Activated CD4-positive, alpha-beta T cell treated with anti-CD3 and anti-CD28 coated beads, Interleukin-2, amount 10 ng/mL, durations not matched to agents 24 days and 14 days (primary cell): ENCODE results near the gene SORT1. TPM values are rescaled to one million over a fixed set of nuclear protein-coding genes. Genes with fewer than 3 reads are reported as not detected.

ENCODE experiments used
- DNase-seq: peaks from one replicate; pipeline ENCODE4 v3.0.0; 2022
- H3K27ac Mint-ChIP-seq: one replicate; pipeline ENCODE4 v1.8.0; 2022; ENCODE audit warnings: mild to moderate bottlenecking, mixed read lengths
- H3K27me3 Mint-ChIP-seq: one replicate; pipeline ENCODE4 v1.8.0; 2022; ENCODE audit warnings: mixed read lengths
- H3K36me3 Mint-ChIP-seq: one replicate; pipeline ENCODE4 v1.8.0; 2022; ENCODE audit warnings: low read depth, mild to moderate bottlenecking, mixed read lengths
- H3K4me1 Mint-ChIP-seq: one replicate; pipeline ENCODE4 v1.8.0; 2021; ENCODE audit warnings: mixed read lengths
- H3K4me3 Mint-ChIP-seq: one replicate; pipeline ENCODE4 v1.8.0; 2022; ENCODE audit warnings: mild to moderate bottlenecking, moderate library complexity, mixed read lengths
- H3K9me3 Mint-ChIP-seq: one replicate; pipeline ENCODE4 v1.8.0; 2021; ENCODE audit warnings: mixed read lengths
- intact Hi-C: fragments of 100-400 bp; cut with micrococcal nuclease; formaldehyde crosslinking; loops from one replicate; pipeline ENCODE4 v1.15.1; 2023
- total RNA-seq: library from RNA; stranded (reverse); gene quantifications from 2 replicates; pipeline ENCODE4 v1.2.3, GENCODE V29; 2022

Gene SORT1
- total RNA-seq, 1 donor from 2014 or later = 1.2 TPM

DNA sequence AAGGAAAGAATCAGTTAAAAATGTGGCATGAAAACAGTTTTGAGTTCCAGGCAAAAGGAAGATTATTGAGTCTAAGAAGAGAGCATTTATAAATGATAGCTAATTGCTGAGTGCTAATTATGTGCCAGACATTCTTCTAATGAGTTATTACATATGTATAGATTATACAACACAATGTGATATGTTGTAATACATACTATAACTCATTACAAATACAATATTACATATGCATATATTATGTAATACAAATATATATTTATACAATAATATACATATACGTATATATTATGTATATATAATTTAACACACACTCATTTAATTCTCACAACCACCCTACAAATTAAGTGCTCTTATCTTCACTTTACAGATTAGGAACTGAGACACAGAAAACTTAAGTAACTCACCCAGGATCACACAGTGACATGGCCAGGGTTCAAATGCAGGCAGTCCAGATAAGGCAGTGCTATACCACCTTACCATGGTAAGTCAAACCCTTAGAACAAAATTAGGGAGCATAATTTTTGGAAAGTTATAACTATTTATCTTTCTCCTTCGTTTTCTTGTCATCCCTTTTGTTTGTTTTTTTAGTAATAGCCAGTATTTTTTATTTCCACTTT is 4.0 kb downstream of the SORT1 start:
- H3K36me3 Mint-ChIP-seq = peaks cover 4% of the 10 kb centered on the region
- H3K4me1 Mint-ChIP-seq = peaks cover 26% of the 10 kb centered on the region
- no peaks in the 10 kb centered on the region for H3K9me3 Mint-ChIP-seq
- DNase-seq = no peak
- no peak overlapping the region for H3K4me3 Mint-ChIP-seq
- intact Hi-C loops = no loop called here
- no peak overlapping the region for H3K27ac Mint-ChIP-seq
- peaks cover 69% of the 10 kb centered on the region for H3K27me3 Mint-ChIP-seq

DNA sequence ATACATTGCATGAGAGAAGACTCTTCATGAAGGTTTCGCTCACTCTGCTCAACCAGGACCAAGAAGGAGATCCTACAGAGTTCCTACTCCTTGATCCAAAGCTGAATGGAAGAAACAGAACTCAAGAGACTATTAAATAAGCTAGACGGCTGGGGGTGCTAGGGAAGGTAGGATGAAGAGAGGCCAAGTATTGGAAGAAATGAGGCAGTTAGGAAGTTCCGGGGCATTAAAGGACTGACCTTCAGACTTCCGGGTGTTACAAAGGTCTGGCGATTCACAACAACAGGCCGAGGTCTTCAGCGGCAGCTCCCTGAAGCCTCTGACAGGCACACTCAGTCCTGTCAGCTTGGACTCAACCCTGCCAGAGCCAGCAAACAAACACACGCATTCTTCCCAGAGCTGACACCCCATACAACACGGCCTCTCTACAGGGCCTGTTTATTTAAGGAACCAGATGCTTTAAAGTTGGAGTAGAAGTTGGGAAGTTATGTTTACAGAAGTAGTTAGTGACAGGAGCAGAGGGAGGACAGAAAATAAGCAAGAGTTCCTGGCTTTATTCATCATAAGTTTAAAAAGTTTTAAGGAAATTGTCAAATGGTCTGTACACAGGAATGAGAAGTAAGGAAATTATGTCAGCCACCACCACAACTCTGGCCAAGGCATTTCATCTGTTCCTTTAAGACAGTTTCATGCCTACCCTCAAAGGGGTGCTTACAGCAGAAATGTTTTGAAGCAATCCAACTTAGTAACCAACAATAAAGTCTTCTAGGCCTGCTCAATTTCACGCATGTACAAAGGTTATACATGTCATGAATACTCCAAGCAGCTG is 4.7 kb downstream of the SORT1 start:
- no peak overlapping the region for H3K27ac Mint-ChIP-seq
- intact Hi-C loops = no loop called here
- H3K36me3 Mint-ChIP-seq = peaks cover 4% of the 10 kb centered on the region
- H3K27me3 Mint-ChIP-seq = peaks cover 64% of the 10 kb centered on the region
- H3K4me1 Mint-ChIP-seq = peaks cover 22% of the 10 kb centered on the region
- no peak overlapping the region for H3K4me3 Mint-ChIP-seq
- no peak for DNase-seq
- H3K9me3 Mint-ChIP-seq = no peaks in the 10 kb centered on the region

DNA sequence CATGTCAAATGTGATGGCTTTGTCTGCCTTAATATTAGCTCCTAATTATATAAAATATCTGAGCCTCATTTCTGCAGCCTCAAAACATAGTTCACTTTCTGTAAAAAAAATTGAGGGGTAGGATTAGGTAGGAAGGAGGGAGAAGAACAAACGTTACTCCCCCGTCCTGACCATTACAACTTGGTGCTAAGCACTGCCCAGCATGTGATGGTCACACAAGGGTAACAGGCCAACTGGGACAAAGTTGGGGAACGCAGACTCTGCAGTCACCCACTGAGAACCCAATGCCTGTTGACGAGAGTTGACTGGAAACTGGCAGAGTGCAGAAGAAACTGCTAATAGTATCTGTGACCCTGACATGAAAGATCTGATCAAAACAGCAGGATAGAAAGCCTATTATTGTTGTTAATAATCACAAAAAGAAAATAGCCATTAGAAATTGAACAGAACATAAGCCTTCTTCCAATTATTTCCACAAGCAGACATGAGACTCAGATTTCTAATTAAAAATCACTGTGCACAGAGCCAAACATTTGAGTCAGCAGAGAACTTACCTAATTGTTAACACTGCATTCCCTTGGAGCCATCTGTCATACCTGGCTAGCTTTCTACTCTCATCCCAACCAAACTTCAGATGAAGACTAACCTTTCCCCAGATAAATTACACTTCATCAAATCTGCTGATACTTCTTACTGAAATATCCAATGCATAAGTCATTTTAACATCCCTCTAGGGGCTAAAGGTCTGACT is 5.5 kb downstream of the SORT1 start:
- Mint-ChIP-seq H3K27me3 (peaks cover 65% of the 10 kb centered on the region), H3K27ac (no peak overlapping the region), H3K9me3 (no peaks in the 10 kb centered on the region), H3K4me1 (peaks cover 20% of the 10 kb centered on the region), H3K4me3 (no peak overlapping the region), H3K36me3 (peaks cover 3% of the 10 kb centered on the region)
- no peak for DNase-seq
- intact Hi-C loops = no loop called here

DNA sequence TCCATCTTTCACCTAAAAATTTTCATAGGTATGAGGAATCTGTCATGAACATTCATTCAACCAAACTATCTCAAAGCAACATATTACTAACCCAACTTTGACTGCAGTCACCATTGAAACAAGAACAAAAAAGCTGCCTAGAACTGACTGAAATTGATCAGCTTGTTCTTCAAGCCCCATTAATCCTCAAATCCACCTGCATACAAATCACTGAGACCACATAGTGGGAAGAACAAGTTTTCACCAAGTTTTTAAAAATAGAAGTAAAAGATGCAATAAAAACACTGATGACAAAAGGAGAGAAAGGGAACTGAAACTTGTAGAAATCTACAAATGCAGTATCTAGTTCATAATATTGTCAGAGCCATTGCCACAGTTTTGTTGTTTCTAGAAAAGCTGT is 6.1 kb downstream of the SORT1 start:
- H3K4me3 Mint-ChIP-seq = no peak overlapping the region

DNA sequence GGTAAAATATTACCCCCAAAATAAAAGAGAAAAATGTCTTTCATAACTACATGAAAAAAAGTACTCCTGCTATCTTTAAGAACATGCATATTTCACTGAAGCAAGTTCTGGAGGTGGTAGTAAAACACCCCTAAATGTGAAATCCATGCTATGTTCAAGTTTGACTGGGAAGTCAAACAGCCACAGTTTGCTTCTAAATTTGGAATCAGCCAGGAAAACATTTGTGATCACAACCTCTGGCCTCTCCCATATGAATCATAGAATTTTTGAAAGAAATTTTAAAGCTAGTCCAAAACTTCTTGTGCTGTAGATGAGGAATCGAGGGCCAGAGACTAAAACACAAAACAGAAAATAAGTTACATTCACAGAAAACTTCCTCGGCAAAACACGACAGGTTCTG is 6.6 kb downstream of the SORT1 start:
- intact Hi-C loops = loop anchor here (2.0 kb wide), 1 partner anchor 14 kb away; no protein-coding TSS in a partner anchor
- Mint-ChIP-seq H3K4me1 (peaks cover 19% of the 10 kb centered on the region), H3K36me3 (no peaks in the 10 kb centered on the region), H3K27me3 (peaks cover 54% of the 10 kb centered on the region), H3K9me3 (no peaks in the 10 kb centered on the region), H3K4me3 (no peak overlapping the region), H3K27ac (no peak overlapping the region)
- DNase-seq = no peak

More for the DNA sequence above, 6.1 kb downstream of the SORT1 start:
- peaks cover 59% of the 10 kb centered on the region for H3K27me3 Mint-ChIP-seq
- no peaks in the 10 kb centered on the region for H3K9me3 Mint-ChIP-seq
- DNase-seq = no peak
- intact Hi-C loops = loop anchor here (2.0 kb wide), 1 partner anchor 15 kb away; no protein-coding TSS in a partner anchor
- no peaks in the 10 kb centered on the region for H3K36me3 Mint-ChIP-seq
- H3K27ac Mint-ChIP-seq = no peak overlapping the region
- peaks cover 17% of the 10 kb centered on the region for H3K4me1 Mint-ChIP-seq

DNA sequence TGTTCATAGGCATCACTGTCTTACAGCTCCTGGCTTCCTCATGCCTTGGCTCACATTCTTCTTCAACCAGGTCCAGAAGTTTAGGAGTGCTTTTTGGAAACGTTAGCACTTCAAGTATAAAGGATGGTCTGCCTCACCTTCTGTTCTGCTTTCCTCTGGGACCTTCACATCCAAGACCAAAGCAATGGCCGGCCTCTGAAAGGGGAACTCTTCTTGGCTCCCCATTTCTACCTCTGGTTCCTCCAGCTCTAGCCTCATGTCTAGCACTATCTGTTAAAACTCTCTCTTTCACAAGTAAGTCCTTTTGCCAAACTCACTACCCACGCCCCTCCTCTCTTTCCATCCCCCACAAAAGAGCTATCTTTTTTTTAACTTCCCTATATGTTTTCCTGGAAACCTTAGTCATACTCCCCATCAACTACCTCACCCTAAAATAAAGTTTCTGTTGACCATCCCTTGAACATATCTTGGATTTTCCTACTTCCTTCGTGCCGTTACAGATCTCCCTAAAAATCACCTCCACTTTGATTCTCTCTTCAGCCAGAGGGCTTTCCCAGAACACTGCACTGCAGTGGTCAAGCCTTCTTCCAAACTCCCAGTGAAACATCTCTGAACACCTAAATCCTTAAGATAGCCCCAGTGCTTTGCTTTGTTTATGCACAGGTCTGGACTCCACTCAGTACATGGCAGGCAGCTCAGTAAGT is 7.9 kb downstream of the SORT1 start:
- peaks cover 42% of the 10 kb centered on the region for H3K27me3 Mint-ChIP-seq
- no peaks in the 10 kb centered on the region for H3K9me3 Mint-ChIP-seq
- no peak for DNase-seq
- H3K4me3 Mint-ChIP-seq = no peak overlapping the region
- intact Hi-C loops = loop anchor here (2.0 kb wide), 1 partner anchor 13 kb away; no protein-coding TSS in a partner anchor
- H3K27ac Mint-ChIP-seq = no peak overlapping the region
- H3K4me1 Mint-ChIP-seq = peaks cover 20% of the 10 kb centered on the region
- H3K36me3 Mint-ChIP-seq = no peaks in the 10 kb centered on the region

DNA sequence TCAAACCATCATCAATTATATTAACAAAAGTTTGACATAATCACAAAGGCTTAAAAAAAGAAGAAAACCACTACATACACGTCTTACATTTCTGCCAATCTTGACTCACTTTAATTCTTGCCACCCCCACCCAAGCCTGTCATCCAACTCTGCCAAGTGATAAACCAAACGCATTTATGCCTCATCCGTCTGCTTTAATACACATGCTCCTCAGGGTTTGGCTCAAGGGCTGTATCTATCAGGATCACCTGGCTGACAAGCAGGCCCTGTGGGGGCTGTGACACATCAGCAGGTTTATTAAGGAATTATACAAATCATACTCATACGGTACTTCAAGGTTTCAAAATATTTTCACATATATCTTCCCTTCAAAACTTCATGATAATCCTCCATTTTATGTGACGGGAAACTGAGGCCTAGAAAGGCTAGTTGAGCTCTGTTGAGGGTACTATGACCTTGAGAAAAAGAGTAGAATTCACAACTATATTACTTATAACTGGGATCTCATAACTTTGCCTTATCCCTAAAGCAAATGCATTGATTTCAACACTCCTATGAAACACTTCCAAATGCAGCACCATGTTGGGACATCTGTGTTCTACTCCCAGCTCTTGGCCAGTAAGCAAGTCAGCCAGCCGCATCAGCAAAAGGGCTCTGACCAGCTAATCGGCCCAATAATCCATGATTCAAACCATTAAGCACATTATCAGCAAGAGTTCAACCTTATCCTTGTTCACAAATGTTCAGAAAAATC is 8.7 kb downstream of the SORT1 start:
- peaks cover 20% of the 10 kb centered on the region for H3K4me1 Mint-ChIP-seq

DNA sequence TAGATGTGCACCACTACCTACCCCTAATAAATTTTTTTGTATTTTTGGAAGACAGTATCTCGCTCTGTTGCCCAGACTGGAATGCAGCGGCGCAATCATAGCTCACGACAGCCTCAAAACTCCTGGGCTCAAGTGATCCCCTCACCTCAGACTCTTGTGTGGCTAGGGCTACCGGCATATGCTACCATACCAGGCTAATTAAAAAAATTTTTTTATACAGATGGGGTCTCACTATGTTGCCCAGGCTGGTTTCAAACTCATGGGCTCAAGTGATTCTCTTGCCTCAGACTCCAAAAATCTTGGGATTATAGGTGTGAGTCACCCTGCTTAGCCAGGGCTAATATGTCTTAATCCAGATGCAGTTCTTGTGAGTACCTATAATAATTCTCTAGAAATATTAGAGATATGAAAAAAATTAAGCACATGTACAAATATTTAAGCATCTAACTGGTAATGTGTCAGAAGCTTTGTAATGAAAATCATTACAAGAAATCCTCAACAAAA is 9.5 kb downstream of the SORT1 start:
- H3K9me3 Mint-ChIP-seq = no peaks in the 10 kb centered on the region
- intact Hi-C loops = no loop called here
- DNase-seq = no peak
- peaks cover 33% of the 10 kb centered on the region for H3K27me3 Mint-ChIP-seq
- peaks cover 20% of the 10 kb centered on the region for H3K4me1 Mint-ChIP-seq
- no peak overlapping the region for H3K27ac Mint-ChIP-seq
- H3K36me3 Mint-ChIP-seq = no peaks in the 10 kb centered on the region
- no peak overlapping the region for H3K4me3 Mint-ChIP-seq

More for the DNA sequence above, 8.7 kb downstream of the SORT1 start:
- H3K27me3 Mint-ChIP-seq = peaks cover 37% of the 10 kb centered on the region
- H3K9me3 Mint-ChIP-seq = no peaks in the 10 kb centered on the region
- no peak overlapping the region for H3K27ac Mint-ChIP-seq
- DNase-seq = no peak
- no peak overlapping the region for H3K4me3 Mint-ChIP-seq
- no peaks in the 10 kb centered on the region for H3K36me3 Mint-ChIP-seq
- intact Hi-C loops = no loop called here

DNA sequence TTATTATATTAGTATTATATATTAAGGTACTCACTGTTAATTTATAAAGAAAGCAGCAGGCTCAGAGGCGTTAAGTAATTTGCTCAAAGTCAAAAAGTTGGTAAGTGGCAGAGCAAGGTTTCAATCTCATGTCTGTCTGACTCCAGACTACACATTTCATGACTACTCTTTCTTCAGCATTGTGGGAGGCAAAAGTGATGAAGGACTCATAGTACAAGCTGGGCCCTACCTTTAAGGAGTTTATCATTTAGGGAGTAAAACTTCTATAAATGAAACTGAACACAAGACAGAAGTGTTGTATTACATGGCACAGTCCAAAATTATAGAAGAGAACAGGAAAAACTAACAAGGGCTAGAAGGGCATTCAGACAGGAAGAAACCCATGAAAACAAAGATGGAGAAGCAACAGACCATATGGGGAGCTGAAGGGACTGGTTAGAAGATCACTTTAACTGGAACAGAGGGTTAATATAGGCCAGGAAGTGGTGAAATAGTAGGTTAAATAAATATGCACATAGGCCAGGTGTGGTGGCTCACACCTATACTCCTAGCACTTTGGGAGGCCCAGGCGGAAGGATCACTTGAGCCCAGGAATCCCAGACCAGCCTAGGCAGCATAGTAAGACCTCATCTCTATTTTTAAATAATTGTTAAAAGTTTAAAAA is 11.5 kb downstream of the SORT1 start:
- H3K36me3 Mint-ChIP-seq = no peaks in the 10 kb centered on the region
- DNase-seq = no peak
- H3K27me3 Mint-ChIP-seq = peaks cover 21% of the 10 kb centered on the region
- H3K27ac Mint-ChIP-seq = no peak overlapping the region
- intact Hi-C loops = no loop called here
- peaks cover 12% of the 10 kb centered on the region for H3K4me1 Mint-ChIP-seq
- H3K9me3 Mint-ChIP-seq = no peaks in the 10 kb centered on the region
- H3K4me3 Mint-ChIP-seq = no peak overlapping the region

DNA sequence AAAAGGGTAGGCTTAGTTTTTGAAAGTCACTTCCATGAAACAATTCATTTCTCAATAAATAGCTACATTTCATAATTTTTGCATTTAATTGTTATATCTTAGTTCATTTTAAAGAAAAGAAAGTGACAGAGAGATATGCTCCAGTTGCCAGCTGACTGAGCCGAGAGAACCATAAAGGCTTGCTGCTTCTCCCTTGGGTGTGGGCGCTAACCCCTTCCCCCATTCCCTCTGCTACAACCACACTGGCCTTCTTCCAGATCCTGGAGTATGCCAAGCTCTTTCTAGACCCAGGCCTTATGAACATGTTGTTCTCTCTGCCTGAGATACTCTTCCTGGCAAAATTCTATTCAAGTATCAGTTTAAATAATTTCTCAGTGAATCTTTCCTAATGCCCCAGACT is 12.3 kb downstream of the SORT1 start:
- no peak for DNase-seq
- H3K4me3 Mint-ChIP-seq = no peak overlapping the region
- peaks cover 22% of the 10 kb centered on the region for H3K27me3 Mint-ChIP-seq
- intact Hi-C loops = no loop called here
- no peaks in the 10 kb centered on the region for H3K36me3 Mint-ChIP-seq
- no peaks in the 10 kb centered on the region for H3K9me3 Mint-ChIP-seq
- no peak overlapping the region for H3K27ac Mint-ChIP-seq
- H3K4me1 Mint-ChIP-seq = peaks cover 11% of the 10 kb centered on the region

DNA sequence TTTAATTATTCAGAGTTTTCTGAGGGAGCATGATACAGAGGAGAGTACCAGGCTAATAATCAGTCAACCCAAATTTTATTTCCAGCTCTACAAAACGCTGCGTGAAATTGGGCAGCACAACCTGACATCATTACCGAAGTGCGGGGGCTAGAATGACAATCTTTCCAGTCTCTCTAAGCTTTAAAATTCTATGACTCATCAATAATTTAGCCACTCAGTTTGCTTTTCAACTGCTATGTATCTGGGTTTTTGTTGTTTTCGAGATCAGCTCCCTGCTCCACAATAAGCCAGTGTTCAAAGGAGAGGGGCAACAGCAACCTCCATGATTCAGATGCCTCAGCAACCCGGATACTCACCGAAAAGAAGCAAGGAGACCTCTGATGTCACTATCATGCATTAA is 13.9 kb downstream of the SORT1 start:
- intact Hi-C loops = no loop called here
- peaks cover 10% of the 10 kb centered on the region for H3K27me3 Mint-ChIP-seq
- no peak for DNase-seq
- H3K27ac Mint-ChIP-seq = no peak overlapping the region
- peaks cover 3% of the 10 kb centered on the region for H3K4me1 Mint-ChIP-seq
- no peaks in the 10 kb centered on the region for H3K36me3 Mint-ChIP-seq
- H3K9me3 Mint-ChIP-seq = no peaks in the 10 kb centered on the region
- H3K4me3 Mint-ChIP-seq = no peak overlapping the region

DNA sequence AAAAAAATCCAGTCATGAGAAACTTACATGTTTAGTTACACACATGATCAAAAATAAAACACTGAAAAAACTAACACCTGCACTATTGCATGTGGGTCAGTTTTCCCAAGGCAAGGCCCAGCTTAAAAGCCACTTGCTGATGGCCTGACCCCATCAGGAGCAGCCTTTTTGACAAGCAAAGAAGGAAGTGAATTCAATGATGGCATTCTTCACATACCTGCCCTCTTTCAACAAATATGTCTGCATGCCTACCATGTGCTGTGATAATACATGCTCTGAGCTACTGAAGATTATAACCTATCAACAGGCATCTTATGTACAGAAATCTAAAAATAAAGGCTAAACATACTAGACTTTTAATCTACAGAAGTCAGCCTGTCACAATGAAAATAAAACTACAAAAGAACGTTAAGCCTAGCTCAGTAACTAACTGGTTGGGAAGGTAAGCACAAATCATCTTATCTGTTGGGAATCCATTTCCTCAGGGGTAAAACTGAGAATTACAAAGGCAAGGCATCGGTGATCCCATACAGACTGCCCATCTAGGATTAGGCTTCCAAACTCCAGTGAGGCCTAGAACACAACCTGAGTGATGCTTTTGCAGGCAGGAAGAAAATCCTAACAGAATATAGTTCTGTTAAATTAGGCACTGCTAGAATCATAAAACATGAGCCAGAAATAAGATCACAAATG is 14.5 kb downstream of the SORT1 start:
- no peaks in the 10 kb centered on the region for H3K9me3 Mint-ChIP-seq
- peaks cover 6% of the 10 kb centered on the region for H3K27me3 Mint-ChIP-seq
- H3K4me1 Mint-ChIP-seq = peaks cover 3% of the 10 kb centered on the region
- no peak for DNase-seq
- H3K27ac Mint-ChIP-seq = no peak overlapping the region
- intact Hi-C loops = no loop called here
- H3K4me3 Mint-ChIP-seq = no peak overlapping the region
- no peaks in the 10 kb centered on the region for H3K36me3 Mint-ChIP-seq
